Osteoblast (primary cell): ENCODE data around the gene SARS1. TPM values are rescaled to one million over a fixed set of nuclear protein-coding genes. Genes with fewer than 3 reads are reported as not detected.

Experiments
- DNase-seq: peaks from one replicate; pipeline ENCODE4 v3.0.0; 2011; ENCODE audit warnings: low spot score, mixed read lengths; ENCODE audit not compliant: insufficient read length; ENCODE audit errors: missing footprints
- H2AFZ ChIP-seq: 2 replicates; pipeline ENCODE4 v1.6.0; 2011; ENCODE audit warnings: mild to moderate bottlenecking, low read length
- H3K27ac ChIP-seq: 2 replicates; pipeline ENCODE4 v1.5.1; 2011; ENCODE audit warnings: mild to moderate bottlenecking, low read depth, low read length, moderate library complexity
- H3K27me3 ChIP-seq: 2 replicates; pipeline ENCODE4 v1.6.0; 2012; ENCODE audit warnings: mild to moderate bottlenecking, control low read depth, inconsistent platforms, low read length, moderate library complexity; ENCODE audit not compliant: insufficient read depth
- H3K36me3 ChIP-seq: 2 replicates; pipeline ENCODE4 v1.5.1; 2011; ENCODE audit warnings: mild to moderate bottlenecking, low read length, control low read depth, moderate library complexity; ENCODE audit not compliant: insufficient read depth
- H3K4me1 ChIP-seq: 2 replicates; pipeline ENCODE4 v1.5.1; 2011; ENCODE audit warnings: mild to moderate bottlenecking, low read length, control low read depth, moderate library complexity; ENCODE audit not compliant: insufficient read depth
- H3K4me2 ChIP-seq: 2 replicates; pipeline ENCODE4 v1.6.0; 2011; ENCODE audit warnings: mild to moderate bottlenecking, low read length; ENCODE audit not compliant: insufficient read depth
- H3K4me3 ChIP-seq: fragments of 200-600 bp; sonication (generic); 3 replicates; pipeline ENCODE4 v1.5.1; 2012; ENCODE audit warnings: mild to moderate bottlenecking, low read length, inconsistent platforms; ENCODE audit not compliant: insufficient read depth
- H3K79me2 ChIP-seq: 2 replicates; pipeline ENCODE4 v1.6.0; 2012; ENCODE audit warnings: mild to moderate bottlenecking, low read length, control low read depth, inconsistent platforms; ENCODE audit not compliant: insufficient read depth
- H3K9me3 ChIP-seq: 2 replicates; pipeline ENCODE4 v1.5.1; 2011; ENCODE audit warnings: low read depth, low read length, control low read depth
- H4K20me1 ChIP-seq: 2 replicates; pipeline ENCODE4 v1.6.0; 2012; ENCODE audit warnings: mild to moderate bottlenecking, low read length, control low read depth; ENCODE audit not compliant: insufficient read depth
- total RNA-seq: library from RNA; depleted of rRNA; stranded (reverse); fragments of >200 nt; gene quantifications from 2 replicates; pipeline ENCODE4 v1.2.3, GENCODE V29; 2012
- TF ChIP-seq, protein P1 (sequence below): IDR thresholded peaks from 2 replicates; pipeline ENCODE4 v1.5.1; 2011; ENCODE audit warnings: mild to moderate bottlenecking, low read depth, low read length, moderate library complexity; ENCODE audit errors: extremely low read depth

SARS1 gene
- total RNA-seq, 1 donor: 392 TPM

DNA sequence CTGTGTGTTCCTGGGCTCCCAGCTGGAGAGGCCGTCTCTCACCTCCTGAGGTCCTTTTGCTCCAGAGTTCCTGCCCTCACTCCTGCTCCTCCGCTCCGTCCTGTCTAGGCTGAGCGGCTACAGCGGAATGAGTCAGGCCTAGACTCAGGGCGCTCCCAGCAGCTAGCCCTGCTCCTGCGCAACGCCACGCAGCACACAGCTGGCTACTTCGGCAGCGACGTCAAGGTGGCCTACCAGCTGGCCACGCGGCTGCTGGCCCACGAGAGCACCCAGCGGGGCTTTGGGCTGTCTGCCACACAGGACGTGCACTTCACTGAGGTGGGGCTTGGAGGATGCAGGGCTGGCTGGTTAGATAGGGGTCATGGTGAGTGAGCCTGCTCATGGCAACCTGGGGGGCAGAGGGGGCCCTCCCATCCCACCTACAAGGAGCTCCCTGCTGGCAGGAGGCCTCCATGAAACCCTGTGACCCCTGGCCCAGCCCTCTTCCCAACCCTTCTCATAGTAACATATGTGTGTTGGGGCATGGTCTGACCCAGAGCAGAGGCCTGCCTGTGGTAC lies 54.1 kb downstream of the SARS1 start:
- no peaks in the 10 kb centered on the region for H3K27me3 ChIP-seq
- peak; percentile 80 for DNase-seq
- H3K9me3 ChIP-seq: no peaks in the 10 kb centered on the region
- H3K4me2 ChIP-seq: no peak overlapping the region
- no peak overlapping the region for H2AFZ ChIP-seq
- TF ChIP-seq, protein P1, sequence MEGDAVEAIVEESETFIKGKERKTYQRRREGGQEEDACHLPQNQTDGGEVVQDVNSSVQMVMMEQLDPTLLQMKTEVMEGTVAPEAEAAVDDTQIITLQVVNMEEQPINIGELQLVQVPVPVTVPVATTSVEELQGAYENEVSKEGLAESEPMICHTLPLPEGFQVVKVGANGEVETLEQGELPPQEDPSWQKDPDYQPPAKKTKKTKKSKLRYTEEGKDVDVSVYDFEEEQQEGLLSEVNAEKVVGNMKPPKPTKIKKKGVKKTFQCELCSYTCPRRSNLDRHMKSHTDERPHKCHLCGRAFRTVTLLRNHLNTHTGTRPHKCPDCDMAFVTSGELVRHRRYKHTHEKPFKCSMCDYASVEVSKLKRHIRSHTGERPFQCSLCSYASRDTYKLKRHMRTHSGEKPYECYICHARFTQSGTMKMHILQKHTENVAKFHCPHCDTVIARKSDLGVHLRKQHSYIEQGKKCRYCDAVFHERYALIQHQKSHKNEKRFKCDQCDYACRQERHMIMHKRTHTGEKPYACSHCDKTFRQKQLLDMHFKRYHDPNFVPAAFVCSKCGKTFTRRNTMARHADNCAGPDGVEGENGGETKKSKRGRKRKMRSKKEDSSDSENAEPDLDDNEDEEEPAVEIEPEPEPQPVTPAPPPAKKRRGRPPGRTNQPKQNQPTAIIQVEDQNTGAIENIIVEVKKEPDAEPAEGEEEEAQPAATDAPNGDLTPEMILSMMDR: no peak
- no peaks in the 10 kb centered on the region for H4K20me1 ChIP-seq
- H3K4me1 ChIP-seq: peaks cover 6% of the 10 kb centered on the region
- no peaks in the 10 kb centered on the region for H3K79me2 ChIP-seq
- H3K27ac ChIP-seq: no peak overlapping the region
- no peaks in the 10 kb centered on the region for H3K36me3 ChIP-seq
- no peak overlapping the region for H3K4me3 ChIP-seq

DNA sequence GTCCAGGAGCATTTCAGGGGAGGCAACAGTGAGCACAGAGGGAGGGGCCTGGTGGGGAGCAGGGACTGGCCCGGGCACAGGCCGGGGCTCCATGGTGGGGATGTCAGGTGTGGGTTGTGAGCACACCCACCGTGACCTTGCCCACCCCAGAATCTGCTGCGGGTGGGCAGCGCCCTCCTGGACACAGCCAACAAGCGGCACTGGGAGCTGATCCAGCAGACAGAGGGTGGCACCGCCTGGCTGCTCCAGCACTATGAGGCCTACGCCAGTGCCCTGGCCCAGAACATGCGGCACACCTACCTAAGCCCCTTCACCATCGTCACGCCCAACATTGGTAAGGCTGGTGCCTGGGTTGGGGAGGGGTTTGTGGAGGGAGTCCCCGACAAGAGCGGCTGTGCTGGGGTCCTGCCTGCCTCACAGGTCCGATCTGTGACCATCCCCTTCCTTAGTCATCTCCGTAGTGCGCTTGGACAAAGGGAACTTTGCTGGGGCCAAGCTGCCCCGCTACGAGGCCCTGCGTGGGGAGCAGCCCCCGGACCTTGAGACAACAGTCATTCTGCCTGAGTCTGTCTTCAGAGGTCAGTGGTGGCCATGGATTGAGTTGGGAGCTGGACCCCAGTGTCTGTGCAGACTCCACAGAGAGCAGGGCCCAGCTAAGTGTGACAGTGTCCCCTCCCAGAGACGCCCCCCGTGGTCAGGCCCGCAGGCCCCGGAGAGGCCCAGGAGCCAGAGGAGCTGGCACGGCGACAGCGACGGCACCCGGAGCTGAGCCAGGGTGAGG lies 54.9 kb downstream of the SARS1 start:
- Histone ChIP-seq H3K27me3 (no peaks in the 10 kb centered on the region), H4K20me1 (no peaks in the 10 kb centered on the region), H2AFZ (no peak overlapping the region), H3K36me3 (no peaks in the 10 kb centered on the region), H3K4me1 (peaks cover 6% of the 10 kb centered on the region), H3K27ac (no peak overlapping the region), H3K4me3 (no peak overlapping the region), H3K9me3 (no peaks in the 10 kb centered on the region), H3K4me2 (no peak overlapping the region), H3K79me2 (no peaks in the 10 kb centered on the region)
- TF ChIP-seq, protein P1: no peak
- peak; percentile 83 for DNase-seq

DNA sequence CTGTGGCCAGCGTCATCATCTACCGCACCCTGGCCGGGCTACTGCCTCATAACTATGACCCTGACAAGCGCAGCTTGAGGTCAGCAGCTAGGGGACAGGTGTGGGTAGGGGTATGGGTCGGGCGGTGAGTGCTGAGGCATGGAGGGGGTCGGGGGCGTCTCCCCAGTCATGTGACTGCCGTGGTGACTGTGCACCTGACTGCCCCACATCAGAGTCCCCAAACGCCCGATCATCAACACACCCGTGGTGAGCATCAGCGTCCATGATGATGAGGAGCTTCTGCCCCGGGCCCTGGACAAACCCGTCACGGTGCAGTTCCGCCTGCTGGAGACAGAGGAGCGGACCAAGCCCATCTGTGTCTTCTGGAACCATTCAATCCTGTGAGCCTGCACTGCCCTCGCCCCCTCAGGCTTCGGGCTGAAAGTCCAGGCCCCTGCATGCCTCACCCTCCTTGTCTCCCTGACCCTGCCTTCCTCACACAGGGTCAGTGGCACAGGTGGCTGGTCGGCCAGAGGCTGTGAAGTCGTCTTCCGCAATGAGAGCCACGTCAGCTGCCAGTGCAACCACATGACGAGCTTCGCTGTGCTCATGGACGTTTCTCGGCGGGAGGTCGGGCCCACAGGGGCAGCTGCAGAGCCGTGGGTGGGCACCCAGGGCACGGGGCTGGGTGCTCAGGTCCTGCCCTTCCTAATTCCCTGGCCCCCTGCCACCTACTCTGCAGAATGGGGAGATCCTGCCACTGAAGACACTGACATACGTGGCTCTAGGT lies 55.7 kb downstream of the SARS1 start:
- Histone ChIP-seq H3K27me3 (no peaks in the 10 kb centered on the region), H3K4me3 (no peak overlapping the region), H2AFZ (no peak overlapping the region), H3K4me1 (peaks cover 6% of the 10 kb centered on the region), H3K9me3 (no peaks in the 10 kb centered on the region), H3K4me2 (no peak overlapping the region), H3K27ac (no peak overlapping the region), H3K36me3 (no peaks in the 10 kb centered on the region), H4K20me1 (no peaks in the 10 kb centered on the region), H3K79me2 (no peaks in the 10 kb centered on the region)
- DNase-seq: peak; percentile 76
- TF ChIP-seq, protein P1: no peak
